D341Med (cell line): ENCODE results near the gene BUB1B.
"Not testable (repeated sequence)": the region's sequence is repeated elsewhere in the genome, so short reads cannot be mapped to it uniquely, and the experiment has no call there.

Experiments
- DNase-seq: peaks from one replicate; pipeline ENCODE4 v3.0.0; 2012; ENCODE audit warnings: low spot score

BUB1B gene

GRCh38 chr15:40137303-40138200, 23.3 kb upstream of the BUB1B start:
- DNase-seq = no peak

- DNase-seq = not testable (repeated sequence)
These were observed 22.7 kb upstream of the BUB1B start for GRCh38 chr15:40138201-40138570.

- no peak for DNase-seq
These were observed 18.4 kb upstream of the BUB1B start for GRCh38 chr15:40142428-40142827.

- no peak for DNase-seq
These were observed 14.8 kb upstream of the BUB1B start for GRCh38 chr15:40146037-40146436.

- no peak for DNase-seq
These were observed 11.5 kb upstream of the BUB1B start for GRCh38 chr15:40149339-40149738.

- DNase-seq = no peak
These were observed 10.5 kb upstream of the BUB1B start for GRCh38 chr15:40150163-40150925.

GRCh38 chr15:40151499-40151898, 9.4 kb upstream of the BUB1B start:
- DNase-seq = no peak

- DNase-seq = no peak
These were observed 8.9 kb upstream of the BUB1B start for GRCh38 chr15:40151991-40152390.

- not testable (repeated sequence) for DNase-seq
These were observed 6.0 kb upstream of the BUB1B start for GRCh38 chr15:40154821-40155220.

GRCh38 chr15:40155270-40155910, 5.5 kb upstream of the BUB1B start:
- no peak for DNase-seq

GRCh38 chr15:40157778-40158447, 3.0 kb upstream of the BUB1B start:
- no peak for DNase-seq

GRCh38 chr15:40160021-40160420, 848 bp upstream of the BUB1B start:
- DNase-seq = no peak

- no peak for DNase-seq
These were observed 973 bp downstream of the BUB1B start for GRCh38 chr15:40161693-40162391.

GRCh38 chr15:40162552-40162951, 1.7 kb downstream of the BUB1B start:
- no peak for DNase-seq

- DNase-seq = no peak
These were observed 3.0 kb downstream of the BUB1B start for GRCh38 chr15:40163657-40164416.

GRCh38 chr15:40167374-40167773, 6.5 kb downstream of the BUB1B start:
- DNase-seq = not testable (repeated sequence)

- no peak for DNase-seq
These were observed 14.3 kb downstream of the BUB1B start for GRCh38 chr15:40175160-40175559.

GRCh38 chr15:40182358-40183029, 21.6 kb downstream of the BUB1B start:
- no peak for DNase-seq

- no peak for DNase-seq
These were observed 23.0 kb downstream of the BUB1B start for GRCh38 chr15:40183636-40184463.
